CD4-positive, CD25-positive, alpha-beta regulatory T cell (primary cell): ENCODE measurements around the gene CDK5RAP3. TPM values are rescaled to one million over a fixed set of nuclear protein-coding genes. Genes with fewer than 3 reads are reported as not detected.
A peak's percentile ranks its signal among the peaks of the same experiment; 100 is the strongest.

Experiments used
- ATAC-seq, 2 donors: fragments of 150-1000 bp; cut with Tn5 transposase; one replicate each; pipeline ENCODE4 v1.10.0; 2021; ENCODE audit warnings: low read depth in 2 of 2, moderate number of reproducible peaks in 2 of 2, moderate library complexity in 1 of 2
- DNase-seq, 3 donors: peaks; one replicate each; pipeline versions ENCODE4 v3.0.0 to v3.0.0-alpha.2; 2012 to 2022; ENCODE audit warnings: mixed read lengths in 1 of 3
- H3K27ac ChIP-seq: one replicate; pipeline ENCODE4 v1.7.0; 2013; ENCODE audit warnings: mild to moderate bottlenecking, low read length; ENCODE audit not compliant: insufficient read depth, poor library complexity, severe bottlenecking
- H3K27me3 ChIP-seq: one replicate; pipeline ENCODE4 v1.7.0; 2013; ENCODE audit warnings: low read length; ENCODE audit not compliant: control insufficient read depth, insufficient read depth
- H3K36me3 ChIP-seq: one replicate; pipeline ENCODE4 v1.7.0; 2013; ENCODE audit warnings: mild to moderate bottlenecking, low read length, moderate library complexity; ENCODE audit not compliant: control insufficient read depth, insufficient read depth
- H3K4me1 ChIP-seq: 2 replicates; pipeline ENCODE4 v1.7.0; 2013; ENCODE audit warnings: mild to moderate bottlenecking, low read length; ENCODE audit not compliant: insufficient read depth, control insufficient read depth, poor library complexity, severe bottlenecking
- H3K4me3 ChIP-seq: one replicate; pipeline ENCODE4 v1.7.0; 2013; ENCODE audit warnings: low read depth, mild to moderate bottlenecking, low read length, moderate library complexity
- H3K9me3 ChIP-seq, 2 experiments: 1 replicate in 1 of 2; 2 replicates in 1 of 2; pipeline ENCODE4 v1.7.0; 2013; ENCODE audit warnings: low read length in 2 of 2, mild to moderate bottlenecking in 1 of 2, moderate library complexity in 1 of 2; ENCODE audit not compliant: control insufficient read depth in 2 of 2
- H3K27ac Mint-ChIP-seq, 3 donors: one replicate each; pipeline ENCODE4 v1.8.0; 2020 to 2022; ENCODE audit warnings: mild to moderate bottlenecking in 3 of 3, mixed read lengths in 3 of 3, moderate library complexity in 2 of 3
- H3K27me3 Mint-ChIP-seq: one replicate; pipeline ENCODE4 v1.8.0; 2022; ENCODE audit warnings: mild to moderate bottlenecking, mixed read lengths
- H3K36me3 Mint-ChIP-seq: one replicate; pipeline ENCODE4 v1.8.0; 2020; ENCODE audit warnings: mixed read lengths
- H3K4me1 Mint-ChIP-seq, 4 donors: one replicate each; pipeline ENCODE4 v1.8.0; 2020 to 2022; ENCODE audit warnings: mixed read lengths in 4 of 4, mild to moderate bottlenecking in 1 of 4
- H3K4me3 Mint-ChIP-seq, 4 donors: one replicate each; pipeline ENCODE4 v1.8.0; 2020 to 2022; ENCODE audit warnings: mild to moderate bottlenecking in 4 of 4, mixed read lengths in 4 of 4, moderate library complexity in 3 of 4
- H3K9me3 Mint-ChIP-seq, 7 donors: one replicate each; pipeline ENCODE4 v1.8.0; 2020 to 2022; ENCODE audit warnings: mixed read lengths in 7 of 7, mild to moderate bottlenecking in 3 of 7, moderate library complexity in 2 of 7
- polyA plus RNA-seq, 4 donors: library from polyadenylated mRNA; unstranded; fragments of 300-500 nt; fragmentation: Illumina TruSeq; gene quantifications; one replicate each; pipeline ENCODE4 v1.2.3, GENCODE V29; 2021
- total RNA-seq: library from RNA; stranded (reverse); gene quantifications from one replicate; pipeline ENCODE4 v1.2.3, GENCODE V29; 2022

The CDK5RAP3 gene
- total and polyA plus RNA-seq, 5 donors from 2014 or later, result 68.9 to 256 (median 72.1) TPM

- Histone ChIP-seq H3K9me3 (no peaks in the 10 kb centered on the region), H3K4me3 (no peak overlapping the region), H3K27ac (no peak overlapping the region), H3K36me3 (peaks cover 7% of the 10 kb centered on the region), H3K4me1 (peaks cover 12% of the 10 kb centered on the region), H3K27me3 (no peaks in the 10 kb centered on the region)
- Mint-ChIP-seq H3K9me3 (no peaks in the 10 kb centered on the region), H3K36me3 (peaks cover 15% of the 10 kb centered on the region), H3K4me3 (no peak overlapping the region), H3K4me1 (peaks cover 9 to 27% (median 18%) of the 10 kb centered on the region in 4 donors), H3K27ac (no peak overlapping the region), H3K27me3 (no peaks in the 10 kb centered on the region)
- DNase-seq (no peak), ATAC-seq (no peak)
Measured at GRCh38 chr17:47950448-47950847, 20.5 kb upstream of the CDK5RAP3 start.

- H3K36me3 ChIP-seq, result no peaks in the 10 kb centered on the region
- H3K27ac ChIP-seq, result no peak overlapping the region
- H3K4me3 ChIP-seq, result no peak overlapping the region
- Mint-ChIP-seq H3K4me3 (no peak overlapping the region), H3K4me1 (peaks cover 5 to 18% (median 10%) of the 10 kb centered on the region in 4 donors), H3K9me3 (no peaks in the 10 kb centered on the region), H3K27me3 (no peaks in the 10 kb centered on the region), H3K27ac (no peak overlapping the region), H3K36me3 (peaks cover 4% of the 10 kb centered on the region)
- DNase-seq, result no peak
- H3K27me3 ChIP-seq, result no peaks in the 10 kb centered on the region
- ATAC-seq, result no peak
- H3K4me1 ChIP-seq, result peaks cover 12% of the 10 kb centered on the region
- no peaks in the 10 kb centered on the region for H3K9me3 ChIP-seq
Measured at GRCh38 chr17:47952171-47953021, 18.5 kb upstream of the CDK5RAP3 start.

- H3K4me1 Mint-ChIP-seq, result peaks cover 4 to 16% (median 10%) of the 10 kb centered on the region in 4 donors
- H3K9me3 ChIP-seq, result no peaks in the 10 kb centered on the region
- no peaks in the 10 kb centered on the region for H3K36me3 ChIP-seq
- no peaks in the 10 kb centered on the region for H3K9me3 Mint-ChIP-seq
- no peak for DNase-seq
- no peak overlapping the region for H3K27ac Mint-ChIP-seq
- H3K27me3 Mint-ChIP-seq, result no peaks in the 10 kb centered on the region
- ATAC-seq, result no peak
- H3K27ac ChIP-seq, result no peak overlapping the region
- peaks cover 4% of the 10 kb centered on the region for H3K36me3 Mint-ChIP-seq
- no peaks in the 10 kb centered on the region for H3K27me3 ChIP-seq
- peaks cover 12% of the 10 kb centered on the region for H3K4me1 ChIP-seq
- no peak overlapping the region for H3K4me3 ChIP-seq
- no peak overlapping the region for H3K4me3 Mint-ChIP-seq
Measured at GRCh38 chr17:47953909-47954308, 17.0 kb upstream of the CDK5RAP3 start.

GRCh38 chr17:47955497-47956461 lies 15.1 kb upstream of the CDK5RAP3 start:
- Mint-ChIP-seq H3K27ac (no peak overlapping the region), H3K36me3 (no peaks in the 10 kb centered on the region), H3K9me3 (no peaks in the 10 kb centered on the region), H3K4me3 (no peak overlapping the region), H3K27me3 (no peaks in the 10 kb centered on the region), H3K4me1 (peaks cover 0 to 4% (median 0%) of the 10 kb centered on the region in 4 donors)
- Histone ChIP-seq H3K36me3 (no peaks in the 10 kb centered on the region), H3K4me1 (no peaks in the 10 kb centered on the region), H3K27me3 (no peaks in the 10 kb centered on the region), H3K27ac (no peak overlapping the region), H3K9me3 (no peaks in the 10 kb centered on the region), H3K4me3 (no peak overlapping the region)
- no peak for ATAC-seq
- no peak for DNase-seq

- no peaks in the 10 kb centered on the region for H3K4me1 Mint-ChIP-seq
- DNase-seq, result no peak
Measured at GRCh38 chr17:47956791-47957590, 13.9 kb upstream of the CDK5RAP3 start.

GRCh38 chr17:47957591-47958490 lies 13.1 kb upstream of the CDK5RAP3 start, which contains the start of gene PRR15L:
PRR15L (minus strand) TSS chr17:47957883; CDS start chr17:47953234, 4,649 bp downstream.
- Mint-ChIP-seq H3K36me3 (no peaks in the 10 kb centered on the region), H3K4me1 (no peaks in the 10 kb centered on the region), H3K27me3 (no peaks in the 10 kb centered on the region), H3K27ac (peak within 1 kb of the TSS in 1 of 3 donors; percentile 55), H3K4me3 (no peak within 1 kb of the TSS), H3K9me3 (no peaks in the 10 kb centered on the region)
- no peaks in the 10 kb centered on the region for H3K27me3 ChIP-seq
- no peak for ATAC-seq
- no peaks in the 10 kb centered on the region for H3K36me3 ChIP-seq
- DNase-seq, result no peak
- no peak within 1 kb of the TSS for H3K4me3 ChIP-seq
- H3K9me3 ChIP-seq, result no peaks in the 10 kb centered on the region
- H3K4me1 ChIP-seq, result no peaks in the 10 kb centered on the region
- H3K27ac ChIP-seq, result no peak within 1 kb of the TSS

More at GRCh38 chr17:47956791-47957590, 13.9 kb upstream of the CDK5RAP3 start:
- H3K27me3 Mint-ChIP-seq, result no peaks in the 10 kb centered on the region
- Histone ChIP-seq H3K4me3 (no peak overlapping the region), H3K27me3 (no peaks in the 10 kb centered on the region), H3K27ac (no peak overlapping the region), H3K9me3 (no peaks in the 10 kb centered on the region), H3K36me3 (no peaks in the 10 kb centered on the region), H3K4me1 (no peaks in the 10 kb centered on the region)
- ATAC-seq, result no peak
- no peaks in the 10 kb centered on the region for H3K36me3 Mint-ChIP-seq
- H3K4me3 Mint-ChIP-seq, result no peak overlapping the region
- no peak overlapping the region for H3K27ac Mint-ChIP-seq
- no peaks in the 10 kb centered on the region for H3K9me3 Mint-ChIP-seq
